ENCODE data around the gene SLC20A1.

- TF ChIP-seq POLR2A (IDR thresholded peaks at IDR 0.05), result no peak
- TF ChIP-seq, protein P1, sequence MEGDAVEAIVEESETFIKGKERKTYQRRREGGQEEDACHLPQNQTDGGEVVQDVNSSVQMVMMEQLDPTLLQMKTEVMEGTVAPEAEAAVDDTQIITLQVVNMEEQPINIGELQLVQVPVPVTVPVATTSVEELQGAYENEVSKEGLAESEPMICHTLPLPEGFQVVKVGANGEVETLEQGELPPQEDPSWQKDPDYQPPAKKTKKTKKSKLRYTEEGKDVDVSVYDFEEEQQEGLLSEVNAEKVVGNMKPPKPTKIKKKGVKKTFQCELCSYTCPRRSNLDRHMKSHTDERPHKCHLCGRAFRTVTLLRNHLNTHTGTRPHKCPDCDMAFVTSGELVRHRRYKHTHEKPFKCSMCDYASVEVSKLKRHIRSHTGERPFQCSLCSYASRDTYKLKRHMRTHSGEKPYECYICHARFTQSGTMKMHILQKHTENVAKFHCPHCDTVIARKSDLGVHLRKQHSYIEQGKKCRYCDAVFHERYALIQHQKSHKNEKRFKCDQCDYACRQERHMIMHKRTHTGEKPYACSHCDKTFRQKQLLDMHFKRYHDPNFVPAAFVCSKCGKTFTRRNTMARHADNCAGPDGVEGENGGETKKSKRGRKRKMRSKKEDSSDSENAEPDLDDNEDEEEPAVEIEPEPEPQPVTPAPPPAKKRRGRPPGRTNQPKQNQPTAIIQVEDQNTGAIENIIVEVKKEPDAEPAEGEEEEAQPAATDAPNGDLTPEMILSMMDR (IDR thresholded peaks at IDR 0.05), result no peak
These were observed 4.0 kb upstream of the SLC20A1 start for GRCh38 chr2:112641701-112642100.

All from vagina (tissue), 2 donors.